HG03354 (cell line): ENCODE measurements around the gene ATP10D.
"Not testable (repeated sequence)": the region's sequence is repeated elsewhere in the genome, so short reads cannot be mapped to it uniquely, and the experiment has no call there.

Experiments
- ATAC-seq: cut with Tn5 transposase; IDR thresholded peaks from one replicate; pipeline ENCODE4 v1.9.1; 2021; ENCODE audit warnings: mild to moderate bottlenecking; ENCODE audit not compliant: unreplicated experiment, poor library complexity, severe bottlenecking

ATP10D gene

DNA sequence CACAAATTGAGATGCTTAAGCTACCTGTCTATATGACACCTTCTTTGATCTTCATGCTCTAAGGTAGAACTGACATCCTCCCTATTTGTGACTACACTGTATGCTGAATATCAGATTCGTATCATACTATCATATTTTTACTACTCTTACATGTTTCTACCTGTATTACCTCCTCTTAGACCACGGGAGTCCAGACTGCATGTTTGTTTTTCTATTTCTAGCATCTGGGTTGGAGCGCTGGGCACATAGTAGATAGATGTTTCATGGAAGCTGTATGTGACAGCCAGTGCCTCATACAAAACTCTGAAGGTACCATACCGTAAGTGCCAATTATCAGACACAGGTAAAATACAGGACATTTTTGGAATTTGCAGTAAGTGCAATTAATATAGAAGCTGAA is 47.6 kb downstream of the ATP10D start:
- ATAC-seq = no peak

DNA sequence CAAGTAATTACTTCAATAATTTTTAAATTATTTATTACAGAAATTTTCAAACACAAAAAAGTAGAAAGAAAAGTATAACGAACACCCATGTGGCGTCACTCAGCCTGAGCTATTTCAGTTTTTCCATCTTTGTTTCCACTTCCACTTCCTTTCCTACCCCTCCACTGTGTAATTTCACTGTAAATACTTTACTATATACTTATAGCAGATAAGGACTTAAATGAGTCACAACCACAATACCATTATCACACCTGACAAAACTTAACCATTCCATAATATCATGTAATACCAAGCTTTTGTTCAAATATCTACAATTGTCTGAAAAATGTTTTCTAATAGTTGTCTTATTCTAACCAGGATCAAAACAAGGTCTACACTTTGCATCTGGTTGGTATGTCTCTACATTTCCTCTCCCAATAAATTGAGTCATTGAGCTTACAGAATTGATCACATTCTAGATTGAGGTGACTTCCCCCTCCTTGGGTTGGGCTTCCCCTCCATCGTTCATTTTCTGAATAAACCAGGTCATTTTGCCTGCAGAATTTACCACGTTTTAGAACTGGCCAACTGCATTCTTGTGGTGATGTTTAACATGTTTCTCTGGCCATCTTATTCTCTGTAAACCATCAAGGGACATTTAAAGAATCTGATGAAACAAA is 48.7 kb downstream of the ATP10D start:
- ATAC-seq = peak; percentile 34

DNA sequence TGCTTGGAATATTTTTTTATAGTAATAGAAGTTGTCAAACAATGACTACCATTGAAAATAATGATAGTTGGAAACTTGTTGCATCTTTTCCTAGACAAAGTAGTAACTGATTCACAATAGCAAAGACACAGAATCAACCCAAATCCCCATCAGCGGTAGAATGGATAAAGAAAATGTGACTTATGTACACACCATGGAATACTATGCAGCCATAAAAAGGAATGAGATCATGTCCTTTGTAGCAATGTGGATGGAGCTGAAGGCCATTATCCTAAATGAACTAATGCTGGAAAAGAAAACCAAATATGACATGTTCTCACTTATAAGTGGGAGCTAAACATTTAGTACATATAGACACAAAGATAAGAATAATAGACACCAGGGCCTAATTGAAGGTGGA is 49.7 kb downstream of the ATP10D start:
- ATAC-seq = no peak

DNA sequence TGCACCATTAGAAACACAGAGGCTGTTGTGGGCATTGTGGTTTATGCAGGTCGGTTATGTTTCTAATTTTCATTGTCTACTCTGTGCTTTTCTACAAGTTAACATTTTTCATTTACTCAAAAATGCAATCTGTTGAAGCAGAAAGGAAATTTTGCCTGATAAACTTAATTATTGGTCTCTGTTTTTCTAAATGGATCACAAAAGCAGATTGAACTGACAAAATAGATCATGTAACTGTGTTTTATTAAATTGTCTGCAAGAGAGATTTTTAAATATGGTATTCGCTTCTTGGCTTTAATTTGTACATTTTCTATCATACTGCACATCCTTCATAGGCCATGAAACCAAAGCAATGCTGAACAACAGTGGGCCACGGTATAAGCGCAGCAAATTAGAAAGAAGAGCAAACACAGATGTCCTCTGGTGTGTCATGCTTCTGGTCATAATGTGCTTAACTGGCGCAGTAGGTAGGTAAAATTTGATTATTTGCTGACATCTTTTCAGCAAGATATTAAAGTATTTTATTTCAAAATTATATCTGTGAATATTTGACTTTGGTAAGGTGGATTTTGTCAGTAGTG is 50.6 kb downstream of the ATP10D start:
- ATAC-seq = no peak

DNA sequence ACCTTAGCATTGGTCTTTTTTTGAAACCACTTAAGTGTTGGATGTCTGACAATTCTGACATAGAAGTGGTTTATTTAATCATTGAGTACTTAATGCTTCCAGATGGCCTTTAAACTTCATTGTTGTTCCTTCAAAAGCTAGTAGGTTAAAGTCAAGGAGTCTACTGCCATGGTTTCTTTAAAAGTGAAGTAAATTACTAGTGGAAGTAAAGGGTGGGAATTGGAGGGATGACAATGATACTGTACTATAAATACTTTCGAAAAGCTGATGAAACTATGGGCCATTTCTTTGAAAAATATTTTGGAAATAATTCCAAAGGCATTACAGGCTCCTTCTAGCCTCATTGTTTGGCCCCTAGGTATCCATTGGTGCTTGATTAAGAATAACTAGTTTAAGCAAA is 51.9 kb downstream of the ATP10D start:
- no peak for ATAC-seq

DNA sequence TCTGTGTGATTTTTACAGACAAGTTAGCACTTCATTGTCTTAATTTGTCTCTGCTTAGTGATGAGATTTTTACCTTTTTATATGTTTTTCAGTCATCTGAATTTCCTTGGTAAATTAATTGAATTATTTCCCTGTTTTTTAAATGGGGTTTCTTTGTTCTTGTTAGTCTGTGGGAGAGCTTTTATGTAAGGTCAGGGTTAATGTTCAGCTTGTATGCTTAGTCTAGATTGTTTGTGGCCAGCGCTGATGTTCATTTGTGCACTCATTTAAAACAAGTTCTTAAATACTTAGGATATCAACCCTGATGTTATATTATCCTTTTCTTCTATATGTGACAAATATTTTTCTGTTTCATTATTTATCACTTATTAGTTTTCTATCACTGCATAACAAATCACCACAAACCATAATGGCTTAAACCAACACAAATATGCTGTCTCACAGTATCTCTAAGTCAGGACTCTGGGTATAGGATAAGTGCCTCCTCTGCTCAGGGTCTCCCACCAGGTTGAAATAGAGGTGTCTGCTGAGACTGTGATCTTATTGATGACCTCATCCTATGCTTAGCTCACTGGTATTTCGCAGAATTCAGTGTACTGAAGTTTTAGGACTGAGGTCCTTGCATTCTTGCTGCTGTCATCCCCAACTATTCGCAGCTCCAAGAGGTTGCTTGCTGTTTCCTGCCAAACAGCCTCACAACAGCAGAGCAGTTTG is 53.2 kb downstream of the ATP10D start:
- ATAC-seq = no peak

DNA sequence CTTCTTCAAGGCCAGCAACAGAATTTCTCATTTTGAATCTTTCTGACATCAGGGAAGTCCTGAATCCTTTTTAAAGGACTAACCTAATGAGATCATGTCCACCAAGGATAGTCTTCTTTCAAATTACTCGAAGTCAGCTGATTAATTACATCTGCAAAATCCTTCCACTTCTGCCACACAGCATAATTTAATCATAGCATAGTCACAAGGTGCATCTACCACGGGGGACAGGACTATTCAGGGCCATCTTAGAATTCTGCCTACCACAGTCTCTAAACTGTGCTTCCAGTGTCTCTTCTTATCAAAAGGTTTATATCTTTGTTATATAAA is 53.7 kb downstream of the ATP10D start:
- ATAC-seq = no peak

DNA sequence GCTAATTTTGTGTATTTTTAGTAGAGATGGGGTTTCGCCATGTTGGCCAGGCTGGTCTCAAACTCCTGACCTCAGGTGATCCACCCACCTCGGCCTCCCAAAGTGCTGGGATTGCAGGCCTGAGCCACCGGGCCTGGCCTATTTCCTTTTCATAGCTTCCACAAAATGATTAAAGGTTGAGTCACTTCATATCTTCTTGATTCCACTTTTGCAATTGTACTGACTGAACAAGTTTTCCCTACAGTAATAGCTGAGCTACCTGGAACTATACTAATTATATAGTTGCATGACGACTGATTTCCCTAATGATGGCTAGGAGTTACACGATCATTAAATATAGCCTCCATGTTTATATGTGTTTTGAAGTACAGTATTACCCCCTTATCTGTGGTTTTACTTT is 57.6 kb downstream of the ATP10D start:
- not testable (repeated sequence) for ATAC-seq

DNA sequence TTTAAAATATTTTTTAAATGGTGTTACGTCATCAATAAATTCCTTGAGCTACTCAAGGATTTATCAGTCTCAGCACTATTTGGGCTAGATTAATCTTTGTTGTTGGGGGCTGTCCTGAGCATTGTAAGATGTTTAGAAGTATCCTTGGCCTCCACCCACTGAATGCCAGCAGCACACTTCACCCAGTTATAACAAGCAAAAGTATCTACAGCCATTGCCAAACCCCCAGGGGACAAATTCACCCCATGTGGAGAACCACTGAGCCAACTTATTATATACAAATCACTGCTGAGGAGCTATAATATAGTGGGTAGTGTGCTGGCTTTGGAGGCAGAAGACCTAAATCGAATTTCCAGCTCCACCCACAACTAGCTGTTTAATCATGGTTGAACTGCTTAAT is 58.3 kb downstream of the ATP10D start:
- ATAC-seq = no peak

DNA sequence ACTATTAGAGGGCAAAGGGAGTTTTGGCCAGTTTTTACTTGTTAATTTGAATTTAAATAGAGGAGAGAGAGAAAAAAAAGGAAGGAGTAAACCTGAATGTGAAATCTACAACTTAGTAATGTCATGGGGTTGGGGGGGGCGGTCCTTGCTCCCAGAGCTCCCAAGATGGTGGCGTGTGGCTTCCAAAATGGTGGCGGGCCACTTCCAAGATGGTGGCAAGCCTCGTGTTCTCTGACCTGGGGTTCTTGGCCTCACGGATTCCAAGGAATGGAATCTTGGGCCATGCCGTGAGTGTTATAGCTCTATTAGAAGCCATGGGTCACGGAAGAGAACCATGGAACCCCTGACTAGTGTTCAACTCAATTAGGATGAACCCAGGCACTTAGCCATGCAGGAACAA is 65.3 kb downstream of the ATP10D start:
- not testable (repeated sequence) for ATAC-seq

DNA sequence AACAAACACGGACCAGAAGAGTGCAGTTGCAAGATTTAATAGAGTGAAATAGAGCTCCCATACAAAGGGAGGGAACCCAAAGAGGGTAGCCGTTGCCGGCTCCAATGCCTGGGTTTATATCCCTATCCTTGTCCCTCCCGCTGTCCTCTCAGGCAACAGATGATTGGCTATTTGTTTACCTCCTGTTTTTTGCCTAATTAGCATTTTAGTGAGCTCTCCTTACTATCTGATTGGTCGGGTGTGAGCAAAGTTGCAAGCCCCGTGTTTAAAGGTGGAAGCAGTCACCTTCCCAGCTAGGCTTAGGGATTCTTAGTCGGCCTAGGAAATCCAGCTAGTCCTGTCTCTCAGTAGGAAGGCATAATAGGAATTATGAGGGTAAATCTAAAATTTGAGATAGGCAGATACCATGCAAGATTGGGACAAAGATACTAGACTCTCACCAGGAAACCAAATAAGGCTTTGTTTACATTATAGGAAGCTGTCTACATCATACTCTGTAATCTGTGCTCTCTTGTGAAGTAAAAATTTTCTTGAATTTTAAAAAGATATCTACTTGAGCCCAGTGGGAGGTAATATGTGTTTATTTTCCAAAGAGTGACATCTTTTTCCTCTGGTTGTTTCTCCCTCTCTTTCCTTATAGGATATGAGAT is 65.9 kb downstream of the ATP10D start:
- no peak for ATAC-seq

DNA sequence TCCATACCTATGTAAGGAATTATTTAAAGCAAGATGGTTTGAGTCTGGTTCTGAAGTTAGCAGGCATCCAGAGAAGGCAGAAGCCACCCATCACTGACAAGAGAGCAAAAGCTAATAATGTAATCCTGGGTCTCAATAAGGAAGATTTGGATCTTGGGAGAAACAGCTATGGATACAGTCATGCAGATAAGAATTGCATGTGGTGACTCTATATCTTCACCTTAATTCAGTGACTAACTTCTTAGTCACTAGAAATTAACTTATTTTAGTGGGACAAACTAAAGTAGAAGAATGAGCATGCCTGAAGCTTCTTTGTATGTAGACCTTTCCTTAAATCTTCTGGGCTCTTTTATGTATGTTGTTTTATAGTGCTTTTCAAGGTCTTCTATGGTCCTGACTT is 66.6 kb downstream of the ATP10D start:
- ATAC-seq = no peak

DNA sequence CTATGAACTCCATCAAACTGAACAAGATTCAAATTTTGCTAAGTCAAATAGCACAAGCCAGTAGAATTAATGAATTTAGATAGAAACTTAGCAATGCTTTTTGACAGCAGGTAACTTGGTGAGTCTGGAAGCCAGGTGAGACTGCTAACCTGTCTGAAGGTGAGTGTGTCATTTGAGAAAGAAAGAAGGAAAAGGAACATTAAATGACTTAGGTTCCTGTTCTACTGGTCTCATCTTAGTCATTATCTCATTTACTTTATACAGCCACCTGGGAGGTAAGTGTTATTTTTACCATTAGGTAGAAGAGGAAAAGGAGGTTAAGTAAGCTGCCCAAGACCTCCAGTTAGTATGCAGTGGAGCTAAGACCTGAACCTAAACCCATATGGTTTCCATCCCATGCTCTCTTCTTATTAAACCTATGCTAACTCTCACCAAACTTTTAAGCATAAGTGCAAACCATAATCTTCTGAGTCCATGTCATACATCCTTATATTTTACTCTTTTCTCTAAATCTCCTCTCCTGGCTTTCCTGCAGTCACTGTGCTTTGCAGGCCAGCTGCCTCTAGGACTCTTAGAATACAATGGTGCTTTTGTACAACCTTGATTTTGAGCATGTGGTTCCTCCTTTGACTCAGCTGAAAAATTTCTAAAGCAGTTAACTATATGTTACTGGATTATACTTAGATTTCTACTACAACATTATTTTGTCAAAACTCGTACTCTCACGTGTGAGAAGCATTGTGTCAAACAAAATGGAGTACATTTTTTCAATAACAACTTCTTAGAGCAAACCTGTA is 68.5 kb downstream of the ATP10D start:
- no peak for ATAC-seq

DNA sequence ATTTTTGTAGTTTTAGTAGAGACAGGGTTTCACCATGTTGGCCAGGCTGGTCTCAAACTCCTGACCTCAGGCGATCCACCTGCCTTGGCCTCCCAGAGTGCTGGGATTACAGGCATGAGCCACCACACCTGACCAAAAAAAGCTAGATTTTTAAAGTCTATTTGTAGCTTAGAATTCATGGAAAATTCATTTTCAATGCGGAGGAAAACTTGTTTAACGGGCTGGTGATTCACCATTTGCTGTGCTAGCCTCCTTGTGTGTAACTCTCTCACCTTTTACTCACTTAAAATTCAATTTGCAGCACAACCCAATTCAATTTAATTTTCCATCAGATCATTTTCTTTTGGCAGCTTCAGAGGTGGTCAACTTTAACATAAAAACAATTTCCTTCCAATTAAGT is 70.8 kb downstream of the ATP10D start:
- not testable (repeated sequence) for ATAC-seq

DNA sequence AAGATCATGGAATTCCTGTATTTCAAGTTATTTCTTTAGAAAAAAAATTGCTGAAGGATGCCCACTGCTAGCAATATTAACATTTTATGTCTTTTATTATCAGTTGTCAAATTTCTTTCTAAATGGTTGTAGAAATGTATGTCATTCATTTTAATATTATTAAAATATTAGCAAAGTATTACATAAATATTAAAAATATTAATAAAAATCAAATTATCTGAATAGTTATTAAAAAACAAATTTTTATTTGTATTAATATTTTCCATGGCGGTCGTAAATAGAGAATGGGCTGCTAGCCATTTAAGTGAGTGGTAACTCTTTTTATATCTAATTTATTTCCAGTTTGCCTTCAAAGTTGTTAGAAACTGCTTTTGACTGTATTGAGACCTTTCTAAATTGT is 72.2 kb downstream of the ATP10D start:
- no peak for ATAC-seq

DNA sequence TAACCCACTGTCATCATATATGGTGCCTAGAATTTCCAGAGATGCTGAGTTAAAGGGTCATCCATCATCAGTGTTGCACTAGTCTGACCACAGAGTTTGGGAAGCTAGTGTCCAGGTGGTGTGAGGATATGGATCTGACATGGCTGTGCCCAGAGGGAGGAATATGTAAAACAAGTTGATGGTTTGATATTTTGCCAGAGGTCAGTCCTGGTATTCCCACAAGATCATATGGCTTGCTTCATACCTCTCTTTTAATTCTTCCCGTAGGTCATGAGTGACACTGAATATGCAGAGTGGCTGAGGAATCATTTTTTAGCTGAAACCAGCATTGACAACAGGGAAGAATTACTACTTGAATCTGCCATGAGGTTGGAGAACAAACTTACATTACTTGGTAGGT is 75.6 kb downstream of the ATP10D start:
- ATAC-seq = no peak

DNA sequence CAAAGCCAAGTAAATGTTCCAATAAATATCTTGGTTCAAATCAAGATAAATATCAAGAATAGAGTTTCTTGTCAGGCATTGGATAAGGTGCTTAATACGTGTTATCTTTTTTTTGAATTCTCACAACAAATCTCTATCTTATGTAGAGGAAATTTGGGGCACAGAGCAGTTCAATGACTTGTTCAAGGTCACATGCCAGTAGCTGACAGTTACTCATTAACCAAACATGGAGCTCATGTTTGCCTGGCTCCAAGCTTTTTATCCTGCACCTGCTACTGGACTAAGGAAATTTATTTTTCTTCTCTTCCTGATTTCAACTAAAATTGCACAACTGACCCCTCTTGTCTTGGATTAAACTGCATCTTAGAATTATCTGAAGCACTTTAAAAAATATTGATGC is 76.3 kb downstream of the ATP10D start:
- ATAC-seq = no peak

DNA sequence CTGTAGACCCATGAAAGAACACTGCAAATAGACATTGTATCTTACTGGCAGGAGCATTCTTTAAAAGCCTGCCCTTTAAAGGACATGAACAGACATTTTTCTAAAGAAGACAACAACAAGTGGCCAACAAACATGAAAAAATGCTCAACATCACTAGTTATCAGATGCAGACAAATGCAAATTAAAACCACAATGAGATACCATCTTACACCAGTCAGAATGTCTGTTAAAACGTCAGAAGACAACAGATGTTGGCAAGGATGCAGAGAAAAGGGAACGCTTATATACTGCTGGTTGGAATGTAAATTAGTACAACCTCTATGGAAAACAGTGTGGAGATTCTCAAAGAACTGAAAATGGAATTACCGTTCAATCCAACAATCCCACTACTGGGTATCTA is 77.2 kb downstream of the ATP10D start:
- no peak for ATAC-seq

DNA sequence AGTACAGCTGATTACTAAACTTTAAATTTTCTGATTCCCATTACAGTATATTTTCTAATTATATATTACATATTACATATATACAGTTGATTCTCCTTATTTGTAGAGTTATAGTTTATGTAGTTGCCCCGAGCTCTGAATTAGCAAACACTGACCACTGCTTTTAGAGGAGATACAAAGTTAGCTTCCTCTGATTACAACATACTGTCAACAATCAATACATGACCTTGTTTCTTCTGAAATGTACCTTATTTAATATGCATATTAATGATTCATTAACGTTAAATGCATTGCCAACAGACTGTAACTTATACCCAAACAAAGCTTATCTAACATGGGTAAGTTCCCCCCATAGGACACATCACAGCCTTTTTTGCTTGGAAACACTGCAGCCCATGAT is 81.5 kb downstream of the ATP10D start:
- ATAC-seq = no peak

DNA sequence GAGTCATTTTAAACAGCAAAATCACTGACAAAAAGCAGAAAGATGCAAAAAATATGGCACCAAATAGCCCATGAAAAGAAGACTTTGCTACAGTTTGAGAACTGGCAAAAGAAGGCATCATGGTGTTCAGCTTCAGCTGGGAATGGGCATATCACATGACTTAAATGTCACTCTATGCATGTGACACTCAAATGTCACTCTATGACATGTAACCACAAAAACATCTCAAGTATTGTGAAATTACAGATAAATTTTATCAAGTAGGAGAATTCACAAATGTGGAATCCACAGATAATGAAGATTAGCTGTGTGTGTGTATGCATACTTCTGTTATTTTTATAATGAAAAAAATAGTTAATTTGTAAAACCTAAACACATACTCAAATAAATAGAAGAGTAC is 81.9 kb downstream of the ATP10D start:
- ATAC-seq = no peak
